GM18505 (cell line): Measurements from ENCODE around the gene CARD14.

Experiments used
- ATAC-seq: cut with Tn5 transposase; IDR thresholded peaks from one replicate; pipeline ENCODE4 v1.9.1; 2021; ENCODE audit not compliant: unreplicated experiment
- POLR2A ChIP-seq: IDR thresholded peaks from 4 replicates; pipeline ENCODE4 v1.6.1; 2011; ENCODE audit warnings: borderline replicate concordance; ENCODE audit not compliant: insufficient read depth, insufficient read length; ENCODE audit errors: extremely low read depth

Gene CARD14

GRCh38 chr17:80216473-80217456 is 46.9 kb downstream of the CARD14 start:
- no peak for ATAC-seq
- TF ChIP-seq POLR2A: no peak

- TF ChIP-seq POLR2A: no peak
- ATAC-seq: no peak
These were observed 48.0 kb downstream of the CARD14 start for GRCh38 chr17:80217703-80218362.

- no peak for TF ChIP-seq POLR2A
- ATAC-seq: no peak
These were observed 48.6 kb downstream of the CARD14 start for GRCh38 chr17:80218391-80218790.

- peak; percentile 53 for ATAC-seq
- TF ChIP-seq POLR2A: no peak
These were observed 49.4 kb downstream of the CARD14 start for GRCh38 chr17:80219013-80219762.

- TF ChIP-seq POLR2A: no peak
These were observed 49.9 kb downstream of the CARD14 start for GRCh38 chr17:80219763-80220053.

GRCh38 chr17:80220054-80220735 is 50.4 kb downstream of the CARD14 start, which contains the start of the genes SGSH and SLC26A11:
SGSH (minus strand) TSS chr17:80220333; CDS start chr17:80220313, 20 bp downstream.
SLC26A11 (plus strand) TSS chr17:80220427; CDS start chr17:80221561, 1,134 bp downstream.
- TF ChIP-seq POLR2A: peak; percentile 46
- ATAC-seq: peak; percentile 33

More at GRCh38 chr17:80219763-80220053, 49.9 kb downstream of the CARD14 start:
- peak; percentile 15 for ATAC-seq

GRCh38 chr17:80220736-80221215 is 50.9 kb downstream of the CARD14 start:
- no peak for TF ChIP-seq POLR2A
- ATAC-seq: no peak

GRCh38 chr17:80221351-80222105 is 51.7 kb downstream of the CARD14 start:
- no peak for ATAC-seq
- no peak for TF ChIP-seq POLR2A

GRCh38 chr17:80222376-80223141 is 52.7 kb downstream of the CARD14 start:
- ATAC-seq: no peak
- TF ChIP-seq POLR2A: no peak

GRCh38 chr17:80223142-80223815 is 53.4 kb downstream of the CARD14 start:
- no peak for TF ChIP-seq POLR2A
- no peak for ATAC-seq
